KMS-11 (cell line): ENCODE results near the gene GADD45A.

Experiments used
- H2AFZ ChIP-seq: fragments of 200-600 bp; sonication (generic); 2 replicates; pipeline ENCODE4 v1.6.1; 2016; ENCODE audit warnings: antibody characterized with exemption, mixed run types, low read depth
- H3K27ac ChIP-seq: fragments of 200-600 bp; sonication (generic); 2 replicates; pipeline ENCODE4 v1.6.1; 2016; ENCODE audit warnings: mild to moderate bottlenecking, mixed run types
- H3K27me3 ChIP-seq: fragments of 200-600 bp; sonication (generic); 2 replicates; pipeline ENCODE4 v1.6.1; 2017; ENCODE audit warnings: mild to moderate bottlenecking, low read depth, mixed run types, moderate library complexity; ENCODE audit not compliant: insufficient read depth
- H3K36me3 ChIP-seq: fragments of 200-600 bp; sonication (generic); 2 replicates; pipeline ENCODE4 v1.6.1; 2017; ENCODE audit warnings: mild to moderate bottlenecking, mixed run types; ENCODE audit not compliant: insufficient read depth
- H3K4me1 ChIP-seq: fragments of 200-600 bp; sonication (generic); 2 replicates; pipeline ENCODE4 v1.6.1; 2016; ENCODE audit warnings: mild to moderate bottlenecking, low read depth, mixed run types; ENCODE audit not compliant: poor library complexity, severe bottlenecking
- H3K4me2 ChIP-seq: fragments of 200-600 bp; sonication (generic); 2 replicates; pipeline ENCODE4 v1.7.0; 2016; ENCODE audit warnings: mild to moderate bottlenecking, mixed run types
- H3K4me3 ChIP-seq: fragments of 200-600 bp; sonication (generic); IDR thresholded peaks from 2 replicates; pipeline ENCODE4 v1.6.1; 2017; ENCODE audit warnings: low read depth, low read length, mixed read lengths; ENCODE audit not compliant: insufficient read depth
- H3K79me2 ChIP-seq: fragments of 200-600 bp; sonication (generic); 2 replicates; pipeline ENCODE4 v1.6.1; 2016; ENCODE audit warnings: low read depth, mixed run types; ENCODE audit not compliant: insufficient read depth
- H3K9ac ChIP-seq: fragments of 200-600 bp; sonication (generic); 2 replicates; pipeline ENCODE4 v1.6.1; 2016; ENCODE audit warnings: mild to moderate bottlenecking, mixed run types
- H4K20me1 ChIP-seq: fragments of 200-600 bp; sonication (generic); 2 replicates; pipeline ENCODE4 v1.6.1; 2016; ENCODE audit warnings: mild to moderate bottlenecking, mixed run types; ENCODE audit not compliant: insufficient read depth
- CTCF ChIP-seq: fragments of 200-600 bp; sonication (generic); conservative IDR thresholded peaks from 2 replicates; pipeline ENCODE4 v1.6.1; 2017; ENCODE audit warnings: low read depth, mild to moderate bottlenecking, antibody characterized with exemption, low read length, moderate library complexity, mixed read lengths

Gene GADD45A

GRCh38 chr1:67734323-67734690 is 49.3 kb downstream of the GADD45A start:
- Histone ChIP-seq H3K27ac (no peak overlapping the region), H3K4me1 (peaks cover 17% of the 10 kb centered on the region), H3K79me2 (no peaks in the 10 kb centered on the region), H2AFZ (no peak overlapping the region), H3K4me2 (no peak overlapping the region), H3K27me3 (no peaks in the 10 kb centered on the region), H3K36me3 (no peaks in the 10 kb centered on the region), H4K20me1 (no peaks in the 10 kb centered on the region), H3K4me3 (no peak overlapping the region), H3K9ac (no peak overlapping the region)
- no peak for TF ChIP-seq CTCF

- Histone ChIP-seq H2AFZ (no peak overlapping the region), H3K36me3 (no peaks in the 10 kb centered on the region), H3K9ac (no peak overlapping the region), H3K79me2 (no peaks in the 10 kb centered on the region), H3K27me3 (no peaks in the 10 kb centered on the region), H3K27ac (no peak overlapping the region), H3K4me1 (peaks cover 17% of the 10 kb centered on the region), H3K4me3 (no peak overlapping the region), H3K4me2 (no peak overlapping the region), H4K20me1 (no peaks in the 10 kb centered on the region)
- no peak for TF ChIP-seq CTCF
Observed at GRCh38 chr1:67735206-67735605, 50.2 kb downstream of the GADD45A start.

GRCh38 chr1:67735806-67736627 is 51.0 kb downstream of the GADD45A start:
- H3K27me3 ChIP-seq = no peaks in the 10 kb centered on the region
- H2AFZ ChIP-seq = peak overlapping the region; percentile 54; the same call in 1 of the 2 replicates
- no peak overlapping the region for H3K4me3 ChIP-seq
- H3K27ac ChIP-seq = peak overlapping the region; percentile 24; the same call in 1 of the 2 replicates
- no peak overlapping the region for H3K9ac ChIP-seq
- H3K36me3 ChIP-seq = no peaks in the 10 kb centered on the region
- TF ChIP-seq CTCF = no peak
- H3K79me2 ChIP-seq = no peaks in the 10 kb centered on the region
- H3K4me2 ChIP-seq = peak overlapping the region; percentile 13; the same call in 1 of the 2 replicates
- no peaks in the 10 kb centered on the region for H4K20me1 ChIP-seq
- H3K4me1 ChIP-seq = peaks cover 17% of the 10 kb centered on the region

GRCh38 chr1:67736750-67737149 is 51.7 kb downstream of the GADD45A start:
- H3K4me1 ChIP-seq = peaks cover 17% of the 10 kb centered on the region
- H3K27ac ChIP-seq = peak overlapping the region; percentile 24; the same call in 1 of the 2 replicates
- no peaks in the 10 kb centered on the region for H4K20me1 ChIP-seq
- H3K4me3 ChIP-seq = no peak overlapping the region
- no peak overlapping the region; the same call in 1 of the 2 replicates for H3K4me2 ChIP-seq
- H3K79me2 ChIP-seq = no peaks in the 10 kb centered on the region
- H3K36me3 ChIP-seq = no peaks in the 10 kb centered on the region
- TF ChIP-seq CTCF = no peak
- peak overlapping the region; percentile 54; the same call in 1 of the 2 replicates for H2AFZ ChIP-seq
- no peak overlapping the region for H3K9ac ChIP-seq
- H3K27me3 ChIP-seq = no peaks in the 10 kb centered on the region
